Measurements from ENCODE around the gene WIZ.

- TF ChIP-seq CTCF (IDR thresholded peaks at IDR 0.05) (peak in 4 of 12 donors; percentile 9 to 15 (median 13)), POLR2A (IDR thresholded peaks at IDR 0.05) (no peak)
Observed at GRCh38 chr19:15453906-15454860, 4.4 kb upstream of the WIZ start.
